GM12872 (cell line): ENCODE data around the gene BRINP2.

Experiments used
- TF ChIP-seq, protein P1 (sequence below): IDR thresholded peaks from 3 replicates; pipeline ENCODE4 v1.5.1; 2011; ENCODE audit warnings: low read depth, mild to moderate bottlenecking, low read length, moderate library complexity; ENCODE audit not compliant: insufficient read depth

The BRINP2 gene

DNA sequence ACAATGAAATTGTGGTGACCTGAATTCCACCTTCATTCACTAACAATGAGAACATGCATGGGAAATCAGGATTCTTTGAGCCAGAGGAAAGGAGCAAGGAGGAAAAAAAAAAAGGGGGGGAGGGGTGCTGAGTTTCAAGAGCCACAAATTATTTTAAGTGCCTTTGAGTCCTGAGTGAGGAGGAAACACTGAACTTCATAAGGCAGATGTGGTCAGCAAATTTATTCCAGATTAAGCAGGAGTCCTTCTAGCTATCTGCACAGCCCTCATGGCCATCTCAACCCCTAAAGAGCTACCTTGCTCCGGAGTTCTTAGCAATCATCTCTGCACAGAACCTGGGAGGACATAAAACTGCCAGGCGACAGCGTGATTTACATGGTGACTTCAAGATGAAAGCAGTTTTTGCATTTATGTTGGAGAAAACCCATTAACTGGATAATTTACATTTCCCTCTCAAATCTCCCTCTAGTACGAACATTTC, 27.9 kb upstream of the BRINP2 start:
- TF ChIP-seq, protein P1, sequence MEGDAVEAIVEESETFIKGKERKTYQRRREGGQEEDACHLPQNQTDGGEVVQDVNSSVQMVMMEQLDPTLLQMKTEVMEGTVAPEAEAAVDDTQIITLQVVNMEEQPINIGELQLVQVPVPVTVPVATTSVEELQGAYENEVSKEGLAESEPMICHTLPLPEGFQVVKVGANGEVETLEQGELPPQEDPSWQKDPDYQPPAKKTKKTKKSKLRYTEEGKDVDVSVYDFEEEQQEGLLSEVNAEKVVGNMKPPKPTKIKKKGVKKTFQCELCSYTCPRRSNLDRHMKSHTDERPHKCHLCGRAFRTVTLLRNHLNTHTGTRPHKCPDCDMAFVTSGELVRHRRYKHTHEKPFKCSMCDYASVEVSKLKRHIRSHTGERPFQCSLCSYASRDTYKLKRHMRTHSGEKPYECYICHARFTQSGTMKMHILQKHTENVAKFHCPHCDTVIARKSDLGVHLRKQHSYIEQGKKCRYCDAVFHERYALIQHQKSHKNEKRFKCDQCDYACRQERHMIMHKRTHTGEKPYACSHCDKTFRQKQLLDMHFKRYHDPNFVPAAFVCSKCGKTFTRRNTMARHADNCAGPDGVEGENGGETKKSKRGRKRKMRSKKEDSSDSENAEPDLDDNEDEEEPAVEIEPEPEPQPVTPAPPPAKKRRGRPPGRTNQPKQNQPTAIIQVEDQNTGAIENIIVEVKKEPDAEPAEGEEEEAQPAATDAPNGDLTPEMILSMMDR = no peak

DNA sequence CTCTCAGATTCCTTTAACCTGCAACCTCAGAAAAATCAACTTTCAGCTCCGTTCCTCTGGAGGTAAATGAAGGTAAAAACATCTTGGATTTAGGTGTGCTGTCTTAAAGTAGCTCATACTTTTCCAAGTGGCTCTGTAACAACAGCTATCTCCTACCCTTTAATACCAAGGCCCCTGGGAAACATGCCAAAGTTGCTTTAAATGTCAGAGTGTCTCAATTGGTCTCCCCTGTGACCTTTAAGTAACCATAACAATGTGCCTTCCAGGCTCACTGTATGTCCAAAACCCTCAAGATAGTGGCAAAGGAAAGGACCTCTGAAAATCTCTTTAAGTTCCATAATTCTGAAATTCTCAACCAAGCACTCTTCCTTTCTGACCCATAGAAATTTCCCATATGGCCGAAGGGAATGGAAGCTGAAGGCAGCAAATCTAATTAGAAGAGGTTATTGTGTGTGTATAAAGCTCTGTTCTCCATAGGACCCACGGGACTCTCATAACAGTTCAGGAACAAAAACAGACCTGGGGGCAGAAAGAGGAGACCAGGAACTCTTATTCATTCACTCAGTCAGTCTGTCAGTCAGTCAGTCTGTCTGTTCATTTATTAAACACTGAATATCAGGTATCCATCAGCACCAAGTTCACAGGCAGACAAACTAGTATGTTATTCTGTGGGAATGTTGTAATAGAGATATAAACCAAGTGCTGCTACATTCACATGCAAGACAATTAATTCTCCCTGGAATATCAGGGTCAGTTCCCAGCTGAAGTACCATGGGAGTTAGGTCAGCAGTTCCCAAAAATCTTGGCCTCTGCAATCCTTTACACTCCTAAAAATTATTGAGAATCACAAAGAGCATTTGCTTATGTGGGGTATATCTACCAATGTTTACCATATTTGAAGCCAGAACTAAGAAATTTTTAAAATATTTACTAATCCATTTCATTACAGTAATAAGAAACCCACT, 25.4 kb upstream of the BRINP2 start:
- TF ChIP-seq, protein P1 = no peak

DNA sequence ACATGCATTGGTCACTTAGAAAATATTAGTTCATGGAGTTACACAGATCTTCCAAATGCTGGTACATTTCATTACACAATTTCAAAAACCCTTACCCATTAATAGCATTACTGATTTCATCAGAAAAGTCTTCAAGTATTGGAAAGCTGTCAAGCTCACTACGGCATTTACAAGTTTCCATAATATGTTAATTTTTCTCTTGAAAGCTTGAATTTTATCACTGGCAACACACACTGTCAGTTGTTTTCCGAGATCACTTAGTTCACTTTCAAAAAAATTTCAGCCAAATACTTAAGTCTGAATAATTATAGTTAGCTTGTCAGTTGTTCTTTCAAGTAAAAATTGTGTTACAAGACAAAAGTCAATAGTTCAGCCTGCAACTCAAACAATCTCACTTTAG, 24.3 kb upstream of the BRINP2 start:
- TF ChIP-seq, protein P1 = no peak

DNA sequence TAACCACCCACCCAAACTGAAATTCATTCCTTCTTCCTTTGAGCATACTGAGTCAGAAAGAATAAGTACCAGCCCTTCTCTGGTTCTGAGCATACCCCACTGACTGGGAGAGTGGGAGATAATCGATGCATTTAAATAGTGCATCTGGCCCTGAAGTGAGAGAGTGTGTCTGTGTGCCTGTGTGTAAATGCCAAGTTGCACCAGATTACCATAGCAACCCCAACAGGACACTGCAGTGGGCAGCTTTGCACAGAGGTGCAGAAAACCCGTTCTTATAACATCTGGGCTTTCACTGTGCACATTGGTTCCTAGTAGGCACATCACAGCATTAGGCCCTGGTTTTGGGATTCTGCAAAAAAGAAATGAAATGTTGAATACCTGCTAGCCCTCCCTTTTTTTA, 8.5 kb upstream of the BRINP2 start:
- TF ChIP-seq, protein P1 = no peak

DNA sequence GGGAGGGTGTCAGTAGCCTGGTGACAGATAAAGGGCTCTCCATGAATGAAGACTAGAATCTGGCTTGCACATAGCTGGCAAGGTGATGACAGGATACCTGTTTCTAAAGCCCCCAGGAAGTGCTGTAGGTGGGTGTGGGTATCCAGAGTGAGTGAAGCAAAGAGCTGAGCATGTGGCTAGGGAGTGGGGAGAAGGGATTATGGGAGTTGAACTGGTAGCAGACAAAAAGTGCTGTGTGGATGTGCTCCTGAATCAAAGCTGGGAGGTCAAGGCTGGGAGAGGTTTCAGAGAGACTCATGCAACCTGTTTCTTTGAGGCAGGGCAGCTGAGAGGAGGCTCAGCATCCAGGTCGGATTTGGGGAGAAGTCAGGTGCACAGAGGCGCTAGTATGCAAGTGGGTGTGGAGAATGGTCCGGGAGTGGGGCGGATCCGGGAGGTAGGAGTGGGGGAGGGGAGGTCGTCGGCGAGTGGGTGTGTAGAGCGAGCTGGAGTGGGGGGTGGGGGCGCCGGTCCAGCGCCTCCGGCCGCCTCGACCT, 6.8 kb upstream of the BRINP2 start:
- TF ChIP-seq, protein P1 = no peak

DNA sequence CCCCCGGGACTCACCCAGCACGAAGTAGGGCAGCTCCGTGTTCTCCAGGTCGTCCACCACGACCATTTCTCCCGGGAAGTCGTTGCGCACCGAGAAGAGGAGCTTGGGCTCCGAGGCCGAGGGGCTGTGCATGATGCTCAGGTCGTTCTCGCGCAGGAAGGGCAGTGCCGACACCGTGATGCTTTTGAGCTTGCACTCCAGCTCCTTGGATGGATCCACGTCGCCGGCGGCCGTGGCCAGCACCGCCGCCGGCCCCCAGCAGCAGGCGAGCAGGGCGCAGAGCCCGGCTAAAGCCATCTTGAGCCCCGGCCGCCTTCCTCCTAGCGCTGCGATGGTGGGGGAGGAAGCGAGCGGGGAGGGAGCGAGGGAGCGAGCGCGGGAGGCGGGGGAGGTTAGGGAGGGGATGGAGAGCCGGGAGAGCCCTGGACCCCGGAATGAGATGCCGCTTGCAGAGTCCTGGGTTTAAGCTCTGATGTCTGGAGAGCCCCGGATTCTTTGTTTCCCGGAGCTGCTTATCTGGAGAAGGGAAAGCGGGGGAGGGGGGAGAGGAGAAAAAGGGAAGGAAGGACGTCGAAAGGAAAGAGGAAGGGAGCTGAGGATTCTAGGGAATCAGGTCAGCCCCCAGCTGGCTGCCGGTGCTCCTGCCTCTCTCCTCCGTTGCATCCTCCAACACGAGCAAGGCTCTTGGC, 6.2 kb upstream of the BRINP2 start, which contains the start of gene ASTN1:
TSS of gene ASTN1 (minus strand) at position 333 of the 689 bp plus-strand sequence. CDS start at position 297, 36 bp downstream.
- TF ChIP-seq, protein P1 = no peak

DNA sequence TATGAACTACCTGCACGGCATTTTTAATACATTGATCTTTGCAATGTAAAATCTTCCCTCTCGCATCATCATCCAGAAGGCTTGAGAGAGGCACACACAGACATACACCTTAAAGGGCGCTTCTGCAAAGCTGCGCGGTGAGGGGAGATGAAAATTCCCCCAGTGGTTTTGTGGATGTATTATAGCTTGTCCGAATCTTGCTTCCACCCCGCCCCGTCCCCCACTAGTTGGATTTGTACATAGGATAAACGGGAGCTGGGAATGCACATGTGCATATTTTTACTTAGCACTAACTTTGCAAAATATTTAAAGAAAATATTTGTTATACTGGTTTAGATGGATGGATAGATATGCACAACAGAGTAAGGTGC, 5.7 kb upstream of the BRINP2 start:
- TF ChIP-seq, protein P1 = no peak
